K562 (cell line): Measurements from ENCODE around the gene SHISA2. TPM values are rescaled to one million over a fixed set of nuclear protein-coding genes. Genes with fewer than 3 reads are reported as not detected.

Experiments
- ATAC-seq: fragments of 200-7000 bp; cut with Tn5 transposase; 3 replicates; pipeline ENCODE4 v1.9.1; 2020; ENCODE audit warnings: moderate library complexity
- BruUV-seq: library from RNA; stranded (reverse); fragments of 400-500 nt; replicated peaks from 2 replicates; lab custom pipeline; 2021; lab: Mats Ljungman, UMichigan
- CTCF ChIA-PET: fragments of 300-600 bp; formaldehyde crosslinking; extraction: SDS; loops from one replicate; lab custom pipeline; 2021; ENCODE audit warnings: low intra/inter-chr PET ratio; lab: Yijun Ruan, JAX
- POLR2A ChIA-PET: fragments of 300-600, 350-650 bp; sonication (Branson Sonifier 250); formaldehyde crosslinking; extraction: SDS; loops from one replicate; lab custom pipeline; 2021; ENCODE audit warnings: antibody characterized with exemption, inconsistent platforms; lab: Yijun Ruan, JAX
- DNase-seq, 4 experiments: peaks; one replicate each; pipeline versions ENCODE4 v3.0.0 to v3.0.0-alpha.2; 2011 to 2018; ENCODE audit warnings: low spot score in 3 of 4, mixed read lengths in 3 of 4; ENCODE audit errors: extremely low read depth in 1 of 4
- FAIRE-seq: peaks from 2 replicates; lab custom pipeline; 2011; peaks lifted over from hg19 to GRCh38; lab: Jason Lieb, UNC
- H2AFZ ChIP-seq: 2 replicates; pipeline ENCODE4 v1.6.0; 2011; ENCODE audit warnings: low read depth, low read length, control low read depth, inconsistent platforms
- H3K27ac ChIP-seq: fragments of 200-600 bp; 3 replicates; pipeline ENCODE4 v1.8.0; 2011; ENCODE audit warnings: low read depth, mild to moderate bottlenecking, control low read depth, inconsistent platforms, low read length, moderate library complexity, mixed read lengths; ENCODE audit errors: extremely low read depth
- H3K27me3 ChIP-seq, 2 experiments: fragments of 300-600 bp in 1 of 2; 2 replicates in 1 of 2; 3 replicates in 1 of 2; pipeline versions ENCODE4 v1.6.0 to v1.8.0; 2011; ENCODE audit warnings: inconsistent platforms in 2 of 2, low read length in 2 of 2, mild to moderate bottlenecking in 1 of 2, mixed read lengths in 1 of 2, moderate library complexity in 1 of 2; ENCODE audit not compliant: control insufficient read depth in 2 of 2, insufficient read depth in 2 of 2
- H3K36me3 ChIP-seq: fragments of 300-600 bp; 3 replicates; pipeline ENCODE4 v1.8.0; 2011; ENCODE audit warnings: mild to moderate bottlenecking, low read length, inconsistent platforms; ENCODE audit not compliant: control insufficient read depth, insufficient read depth
- H3K4me1 ChIP-seq, 2 experiments: fragments of 200-600 bp in 1 of 2; replicated peaks in 1 of 2; 2 replicates in 1 of 2; 3 replicates in 1 of 2; pipeline versions ENCODE4 v1.5.1 to v1.8.0; 2011; ENCODE audit warnings: inconsistent platforms in 2 of 2, low read length in 2 of 2, mild to moderate bottlenecking in 1 of 2, mixed read lengths in 1 of 2, moderate library complexity in 1 of 2; ENCODE audit not compliant: control insufficient read depth in 2 of 2, insufficient read depth in 2 of 2
- H3K4me2 ChIP-seq: 2 replicates; pipeline ENCODE4 v1.6.1; 2011; ENCODE audit warnings: low read length, control low read depth, inconsistent platforms, mixed read lengths; ENCODE audit not compliant: insufficient read depth
- H3K4me3 ChIP-seq: fragments of 200-600 bp; sonication (generic), shearing (Covaris generic); 2 replicates; pipeline ENCODE4 v1.5.1; 2016; ENCODE audit warnings: control low read depth, inconsistent platforms
- H3K79me2 ChIP-seq: fragments of 200-600 bp; 3 replicates; pipeline ENCODE4 v1.8.0; 2011; ENCODE audit warnings: low read length, inconsistent platforms; ENCODE audit not compliant: control insufficient read depth, insufficient read depth
- H3K9ac ChIP-seq, 2 experiments: 2 replicates each; pipeline versions ENCODE4 v1.6.0 to v1.6.1; 2011; ENCODE audit warnings: low read depth in 2 of 2, low read length in 2 of 2, control low read depth in 1 of 2, inconsistent platforms in 1 of 2, mild to moderate bottlenecking in 1 of 2, mixed read lengths in 1 of 2; ENCODE audit not compliant: insufficient read depth in 1 of 2
- H3K9me1 ChIP-seq: one replicate; pipeline ENCODE4 v1.6.0; 2011; ENCODE audit warnings: inconsistent platforms, mild to moderate bottlenecking, low read length, moderate library complexity; ENCODE audit not compliant: control insufficient read depth, insufficient read depth
- H3K9me3 ChIP-seq: replicated peaks from 2 replicates; pipeline ENCODE4 v1.5.1; 2011; ENCODE audit warnings: low read depth, low read length, inconsistent platforms; ENCODE audit not compliant: control insufficient read depth, insufficient read depth
- H4K20me1 ChIP-seq: replicated peaks from 2 replicates; pipeline ENCODE4 v1.6.1; 2011; ENCODE audit warnings: low read length, inconsistent platforms, mixed read lengths; ENCODE audit not compliant: control insufficient read depth, insufficient read depth
- BCOR ChIP-seq: fragments of 450-650 bp; IDR thresholded peaks from 2 replicates; pipeline ENCODE4 v1.6.1; 2016
- FUS ChIP-seq: fragments of 200-400 bp; formaldehyde crosslinking; optimal IDR thresholded peaks from 2 replicates; pipeline ENCODE3; 2017; ENCODE audit warnings: low read depth, low read length
- IRF2 ChIP-seq: sonication (generic); formaldehyde crosslinking; IDR thresholded peaks from 2 replicates; pipeline ENCODE4 v1.8.1; 2022; ENCODE audit warnings: mild to moderate bottlenecking, missing genetic modification reagents
- MEIS2 ChIP-seq: fragments of 450-650 bp; IDR thresholded peaks from 2 replicates; pipeline ENCODE4 v1.6.1; 2014; ENCODE audit warnings: mild to moderate bottlenecking; ENCODE audit not compliant: partially characterized antibody
- MTF1 ChIP-seq: fragments of 250-450 bp; sonication (Bioruptor Pico); IDR thresholded peaks from 2 replicates; pipeline ENCODE4 v1.9.0; 2021; ENCODE audit warnings: moderate library complexity, mild to moderate bottlenecking, inconsistent platforms, borderline replicate concordance
- RERE ChIP-seq: sonication (generic); formaldehyde crosslinking; IDR thresholded peaks from 2 replicates; pipeline ENCODE4 v1.8.0; 2023; ENCODE audit warnings: missing genetic modification reagents, mild to moderate bottlenecking, borderline replicate concordance
- SP2 ChIP-seq: IDR thresholded peaks from 2 replicates; pipeline ENCODE4 v1.6.1; 2011; ENCODE audit warnings: mild to moderate bottlenecking, low read depth, low read length, moderate library complexity; ENCODE audit not compliant: poor library complexity, severe bottlenecking; ENCODE audit errors: extremely low read depth
- TCF3 ChIP-seq: sonication (generic); formaldehyde crosslinking; IDR thresholded peaks from 2 replicates; pipeline ENCODE4 v1.4.0; 2020; ENCODE audit warnings: mild to moderate bottlenecking, missing genetic modification reagents
- ZNF3 ChIP-seq: fragments of 250-450 bp; sonication (Bioruptor Pico); IDR thresholded peaks from 2 replicates; pipeline ENCODE4 v1.5.0; 2021; ENCODE audit warnings: mild to moderate bottlenecking, moderate library complexity
- WGBS: fragments of 100-300 bp; shearing (Covaris generic); methylation state at CpG from one replicate; pipeline ENCODE4 v1.1.6; 2016; ENCODE audit warnings: low coverage, mixed read lengths; ENCODE audit not compliant: insufficient coverage; ENCODE audit errors: missing lambda C conversion rate; 5-methylcytosine and 5-hydroxymethylcytosine counted together
- in situ Hi-C: fragments of 300-500 bp; cut with MboI; formaldehyde crosslinking; loops from 4 replicates; pipeline ENCODE4 v1.15.0; 2018; ENCODE audit warnings: inconsistent platforms, mixed read lengths
- intact Hi-C: fragments of 100-400 bp; cut with micrococcal nuclease; formaldehyde crosslinking; loops from 2 replicates; pipeline ENCODE4 v1.14.2; 2022
- polyA plus RNA-seq, 8 experiments: library from polyadenylated mRNA; depleted of rRNA in 4 of 8; stranded (reverse) in 5 of 8; unstranded in 3 of 8; fragments of >200 nt; fragmentation: Nextera tagmentation in 2 of 8; fragmentation: Illumina TruSeq in 1 of 8; extraction: Ambion mirVana in 2 of 8; extraction: Trizol in 1 of 8; gene quantifications; 2 replicates each; pipeline versions ENCODE4 v1.2.1 to v1.2.3, GENCODE V29; 2011 to 2014; ENCODE audit warnings: inconsistent platforms in 1 of 8, missing spikeins in 1 of 8
- total RNA-seq, 7 experiments: library from RNA; depleted of rRNA in 6 of 7; stranded (reverse); fragments of >200 nt in 6 of 7; fragmentation: Illumina TruSeq in 2 of 7; extraction: Trizol in 2 of 7; gene quantifications; 2 replicates each; pipeline versions ENCODE4 v1.2.1 to v1.2.3, GENCODE V29; 2011 to 2021; ENCODE audit warnings: low replicate concordance in 1 of 7
- TF ChIP-seq, protein P1 (sequence below): sonication (generic); formaldehyde crosslinking; IDR thresholded peaks from 2 replicates; pipeline ENCODE4 v1.8.0; 2022; ENCODE audit warnings: mild to moderate bottlenecking, missing genetic modification reagents

SHISA2 gene
- total and polyA plus RNA-seq, 9 of the 15 experiments (the other 6 are each of a cell fraction or from before 2014, with no cell fraction given), result not detected

DNA sequence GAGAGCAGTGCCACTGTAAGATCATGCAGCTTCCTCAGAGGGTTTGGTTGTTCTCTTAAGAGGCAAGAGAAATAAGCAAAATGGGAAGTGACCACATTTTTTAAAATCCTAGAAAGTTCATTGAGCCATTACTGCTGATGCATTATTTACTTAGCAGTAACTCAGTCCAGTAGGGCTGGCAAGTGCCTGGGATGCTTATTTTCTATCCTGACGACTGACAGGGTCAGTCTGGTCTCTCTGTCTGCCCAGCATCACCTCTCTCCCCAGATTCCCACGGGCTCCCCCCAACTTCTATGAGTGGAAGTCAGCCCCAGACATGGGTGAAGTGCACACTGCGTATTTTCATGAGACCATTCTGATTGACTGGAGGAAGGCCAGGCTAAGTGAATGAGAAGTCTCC is 10.4 kb downstream of the SHISA2 start (continued):
- TF ChIP-seq RERE (no peak), SP2 (no peak)
- TF ChIP-seq, protein P1, sequence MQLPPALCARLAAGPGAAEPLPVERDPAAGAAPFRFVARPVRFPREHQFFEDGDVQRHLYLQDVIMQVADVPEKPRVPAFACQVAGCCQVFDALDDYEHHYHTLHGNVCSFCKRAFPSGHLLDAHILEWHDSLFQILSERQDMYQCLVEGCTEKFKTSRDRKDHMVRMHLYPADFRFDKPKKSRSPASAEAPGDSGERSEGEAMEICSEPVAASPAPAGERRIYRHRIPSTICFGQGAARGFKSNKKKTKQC, result no peak

- intact Hi-C loops (no loop called here), in situ Hi-C loops (no loop called here)
- no peak overlapping the region for H2AFZ ChIP-seq
- H3K9ac ChIP-seq, result no peak overlapping the region
- ATAC-seq, result no peak
- CTCF ChIA-PET, result no interaction called here
- H3K9me3 ChIP-seq, result no peaks in the 10 kb centered on the region
- no peak overlapping the region for H3K4me3 ChIP-seq
- no peaks in the 10 kb centered on the region for H3K27me3 ChIP-seq
- BruUV-seq, result no TSS peak
- no peak overlapping the region for H3K4me2 ChIP-seq
- no peaks in the 10 kb centered on the region for H3K4me1 ChIP-seq
- FAIRE-seq, result no peak
- H3K79me2 ChIP-seq, result no peaks in the 10 kb centered on the region
- TF ChIP-seq TCF3 (CRISPR knock-in tag), result no peak
- no peak for TF ChIP-seq IRF2 (CRISPR knock-in tag)
- TF ChIP-seq FUS, result no peak
- TF ChIP-seq ZNF3 (CRISPR knock-in tag), result no peak
- no peak for TF ChIP-seq BCOR
- TF ChIP-seq MTF1 (CRISPR knock-in tag), result no peak
- no peak for TF ChIP-seq MEIS2
- POLR2A ChIA-PET, result no interaction called here
- no peaks in the 10 kb centered on the region for H3K36me3 ChIP-seq
- H3K9me1 ChIP-seq, result no peaks in the 10 kb centered on the region
- H3K27ac ChIP-seq, result no peak overlapping the region
- no peaks in the 10 kb centered on the region for H4K20me1 ChIP-seq
- WGBS, result 0% methylated on average over 8 of the region's 8 CpGs
- DNase-seq, result no peak
Measured at GRCh38 chr13:26038931-26039475, 12.8 kb downstream of the SHISA2 start.
